Measurements from ENCODE around the gene CDC42BPA.
A peak's percentile ranks its signal among the peaks of the same experiment; 100 is the strongest.

CDC42BPA gene

DNA sequence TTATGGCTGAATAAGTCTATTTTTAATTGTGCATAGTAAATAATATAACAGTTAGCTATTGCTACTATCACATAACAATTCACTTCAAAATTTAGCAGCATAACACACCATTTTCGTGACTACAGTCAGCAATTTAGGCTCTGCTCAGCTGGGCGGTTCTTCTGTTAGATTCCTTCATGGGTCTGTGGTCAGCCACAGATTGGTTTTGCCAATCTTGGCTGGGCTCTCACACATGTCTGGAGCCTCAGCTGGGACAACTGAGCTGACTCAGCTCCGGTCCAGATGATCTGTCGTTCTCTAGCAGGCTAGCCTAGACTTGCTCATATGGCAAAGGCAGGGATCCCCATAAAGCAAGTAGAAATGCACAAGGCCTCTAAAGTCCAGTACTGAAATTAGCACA lies 15.1 kb upstream of the CDC42BPA start:
- H3K36me3 ChIP-seq (ENCODE audit: control insufficient read depth, insufficient read depth, low read length): no peaks in the 10 kb centered on the region
- H3K27me3 ChIP-seq (ENCODE audit: control insufficient read depth, insufficient read depth, low read length): no peaks in the 10 kb centered on the region
- no CpG with 5 or more reads among the region's 4 CpGs for WGBS (ENCODE audit: insufficient coverage, insufficient read length)
- no peak overlapping the region for H3K4me3 ChIP-seq (ENCODE audit: low read length)
- no peaks in the 10 kb centered on the region for H3K9me3 ChIP-seq (ENCODE audit: control insufficient read depth, insufficient read depth, low read length)
- no peak for DNase-seq (ENCODE audit: low read depth, low spot score)
- H3K4me1 ChIP-seq (ENCODE audit: control insufficient read depth, insufficient read depth, low read length): no peaks in the 10 kb centered on the region
- no peak overlapping the region for H3K27ac ChIP-seq (ENCODE audit: low read length)

DNA sequence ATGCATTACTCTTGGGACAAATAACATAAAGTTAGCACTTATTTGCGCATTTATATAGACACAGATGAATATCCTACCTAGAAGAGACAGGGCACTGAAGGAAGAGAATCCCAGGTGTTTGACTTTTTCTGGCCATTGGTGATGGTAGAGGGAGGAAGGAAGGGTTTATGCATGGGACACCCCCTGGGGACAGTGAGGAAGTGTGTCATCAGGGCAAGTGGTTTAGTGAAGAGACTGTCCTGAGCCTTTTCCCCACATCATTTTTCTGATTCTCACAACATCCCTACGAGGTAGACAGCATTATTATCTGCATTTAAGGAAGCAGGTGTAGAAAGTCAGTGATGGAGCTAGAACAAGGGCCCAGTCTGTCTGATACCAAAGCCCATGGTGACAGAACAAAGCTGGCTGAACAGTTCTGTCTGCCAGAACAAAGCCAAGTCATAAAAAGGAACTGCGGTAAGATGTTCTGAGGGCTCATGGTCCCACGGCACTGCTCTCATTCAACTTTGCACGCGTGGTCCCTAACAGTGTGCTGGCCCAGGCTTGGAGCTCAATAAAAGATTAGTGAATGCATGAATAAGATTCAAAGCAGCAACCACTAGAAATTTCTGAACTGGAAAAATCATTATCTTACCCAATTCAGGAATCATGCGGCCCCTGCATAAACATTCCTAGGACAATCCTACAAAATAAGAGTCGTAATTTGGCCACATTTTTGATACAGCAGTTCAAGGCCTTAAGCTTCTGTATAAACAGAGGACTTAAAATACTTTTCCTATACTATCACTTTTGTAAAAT lies 12.2 kb upstream of the CDC42BPA start:
- Histone ChIP-seq H3K4me1 (ENCODE audit: control insufficient read depth, insufficient read depth, low read length) (no peaks in the 10 kb centered on the region), H3K36me3 (ENCODE audit: control insufficient read depth, insufficient read depth, low read length) (no peaks in the 10 kb centered on the region), H3K9me3 (ENCODE audit: control insufficient read depth, insufficient read depth, low read length) (no peaks in the 10 kb centered on the region), H3K27ac (ENCODE audit: low read length) (no peak overlapping the region), H3K27me3 (ENCODE audit: control insufficient read depth, insufficient read depth, low read length) (no peaks in the 10 kb centered on the region), H3K4me3 (ENCODE audit: low read length) (no peak overlapping the region)
- DNase-seq (ENCODE audit: low read depth, low spot score): no peak
- WGBS (ENCODE audit: insufficient coverage, insufficient read length): no CpG with 5 or more reads among the region's 8 CpGs

DNA sequence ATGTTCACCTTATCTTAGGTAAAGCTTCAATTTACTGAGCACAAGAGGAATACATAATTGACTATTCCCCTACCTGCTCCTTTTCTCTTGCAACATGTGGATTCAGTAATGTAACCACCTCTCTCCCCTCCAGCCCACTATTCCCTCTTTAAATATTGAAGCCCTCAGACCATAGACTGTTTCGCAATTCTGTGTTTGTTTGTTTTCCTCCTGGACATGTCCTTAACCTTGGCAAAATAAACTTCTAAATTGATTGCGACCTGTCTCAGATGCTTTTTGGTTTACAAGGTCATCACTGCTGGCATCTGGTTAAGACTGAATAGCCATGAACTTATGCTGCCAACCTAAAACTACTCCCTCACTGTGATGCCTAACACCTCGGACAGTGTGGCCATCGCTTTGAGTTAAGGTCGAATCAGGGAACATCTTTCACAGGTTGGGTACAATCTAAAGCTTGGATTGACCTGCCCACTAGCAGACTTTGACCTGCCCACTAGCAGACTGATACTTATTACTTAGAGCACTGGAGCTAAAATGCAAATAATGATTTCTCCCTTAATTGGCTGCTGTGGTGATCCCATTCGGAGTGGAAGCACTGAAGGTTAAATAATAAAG lies 10.2 kb upstream of the CDC42BPA start:
- H3K4me3 ChIP-seq (ENCODE audit: low read length): no peak overlapping the region
- H3K27me3 ChIP-seq (ENCODE audit: control insufficient read depth, insufficient read depth, low read length): no peaks in the 10 kb centered on the region
- WGBS (ENCODE audit: insufficient coverage, insufficient read length): no CpG with 5 or more reads among the region's 6 CpGs
- H3K27ac ChIP-seq (ENCODE audit: low read length): no peak overlapping the region
- no peaks in the 10 kb centered on the region for H3K4me1 ChIP-seq (ENCODE audit: control insufficient read depth, insufficient read depth, low read length)
- H3K36me3 ChIP-seq (ENCODE audit: control insufficient read depth, insufficient read depth, low read length): no peaks in the 10 kb centered on the region
- DNase-seq (ENCODE audit: low read depth, low spot score): no peak
- H3K9me3 ChIP-seq (ENCODE audit: control insufficient read depth, insufficient read depth, low read length): no peaks in the 10 kb centered on the region

DNA sequence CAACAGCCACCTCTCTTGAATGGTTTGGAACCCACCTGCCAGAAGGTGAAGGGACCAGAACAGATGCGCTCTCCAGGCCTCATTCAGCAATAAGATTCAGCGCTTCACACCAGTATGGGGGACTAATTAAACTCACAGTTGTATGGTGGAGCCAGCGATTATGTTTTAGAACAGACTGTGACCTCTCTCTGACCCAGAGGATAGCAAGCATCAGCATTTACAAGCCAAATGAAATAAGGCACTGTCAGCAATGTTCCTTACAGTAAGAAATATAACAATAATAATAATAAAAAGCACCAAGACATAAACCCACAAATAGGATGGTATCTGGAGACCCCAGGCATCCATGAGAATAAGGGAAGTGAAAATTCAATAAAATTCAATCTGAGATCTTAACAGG lies 6.9 kb upstream of the CDC42BPA start:
- Histone ChIP-seq H3K27me3 (ENCODE audit: control insufficient read depth, insufficient read depth, low read length) (no peaks in the 10 kb centered on the region), H3K36me3 (ENCODE audit: control insufficient read depth, insufficient read depth, low read length) (no peaks in the 10 kb centered on the region), H3K9me3 (ENCODE audit: control insufficient read depth, insufficient read depth, low read length) (no peaks in the 10 kb centered on the region), H3K27ac (ENCODE audit: low read length) (no peak overlapping the region), H3K4me3 (ENCODE audit: low read length) (no peak overlapping the region), H3K4me1 (ENCODE audit: control insufficient read depth, insufficient read depth, low read length) (no peaks in the 10 kb centered on the region)
- WGBS (ENCODE audit: insufficient coverage, insufficient read length): no CpG with 5 or more reads among the region's 3 CpGs
- no peak for DNase-seq (ENCODE audit: low read depth, low spot score)

DNA sequence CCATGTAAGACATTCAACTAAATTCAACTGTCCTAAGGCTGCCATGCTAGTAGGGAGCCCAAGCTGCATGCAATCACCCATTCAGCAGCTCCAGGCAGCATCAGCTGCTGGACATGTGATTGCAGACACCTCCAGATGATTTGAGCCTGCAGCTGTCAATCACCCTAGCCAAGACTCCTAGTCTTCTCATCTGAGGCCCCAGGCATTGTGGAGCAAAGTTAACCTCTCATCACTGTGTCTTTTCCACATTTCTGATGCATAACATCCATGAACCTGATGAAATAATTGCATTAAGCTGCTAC lies 5.6 kb upstream of the CDC42BPA start:
- no peak for DNase-seq (ENCODE audit: low read depth, low spot score)

DNA sequence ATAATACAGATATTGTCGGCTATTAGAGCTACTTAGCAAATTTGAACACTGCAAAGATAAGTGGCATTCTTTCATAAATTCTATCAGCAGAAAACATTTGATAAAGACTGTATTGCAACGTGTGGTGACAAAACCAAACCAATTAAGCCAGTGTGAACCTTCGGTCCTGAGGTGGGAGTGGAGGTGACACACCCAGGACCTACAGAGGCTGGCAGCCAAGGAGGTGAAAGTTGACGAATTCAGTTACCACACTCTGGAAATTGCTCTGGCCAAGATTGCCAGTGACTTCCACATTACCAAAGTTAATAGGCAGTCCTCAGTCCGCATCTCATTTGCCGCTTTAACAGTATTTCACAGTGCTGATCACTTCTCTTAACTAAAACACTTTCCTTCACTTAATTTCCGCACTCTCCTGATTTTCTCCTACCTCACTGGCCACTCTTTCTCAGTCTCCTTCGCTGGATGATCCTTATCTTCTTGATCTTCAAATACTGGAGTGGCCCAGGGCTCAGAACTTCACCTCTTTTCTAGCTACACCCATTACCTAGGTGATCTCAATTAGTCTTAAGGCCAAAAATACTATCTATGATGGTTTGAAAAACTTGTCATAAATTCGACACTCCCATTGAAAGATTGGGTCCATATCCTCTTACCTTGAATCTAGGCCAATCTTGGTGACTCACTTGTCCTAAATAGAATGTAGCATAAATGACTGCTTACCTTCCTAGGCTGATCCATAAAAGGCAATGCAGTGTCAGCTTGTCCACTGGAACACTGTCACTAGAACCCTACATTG lies 5.1 kb upstream of the CDC42BPA start:
- no peaks in the 10 kb centered on the region for H3K27me3 ChIP-seq (ENCODE audit: control insufficient read depth, insufficient read depth, low read length)
- H3K27ac ChIP-seq (ENCODE audit: low read length): no peak overlapping the region
- 100% methylated on average over 3 of the region's 9 CpGs for WGBS (ENCODE audit: insufficient coverage, insufficient read length)
- H3K36me3 ChIP-seq (ENCODE audit: control insufficient read depth, insufficient read depth, low read length): no peaks in the 10 kb centered on the region
- H3K4me1 ChIP-seq (ENCODE audit: control insufficient read depth, insufficient read depth, low read length): no peaks in the 10 kb centered on the region
- no peak overlapping the region for H3K4me3 ChIP-seq (ENCODE audit: low read length)
- H3K9me3 ChIP-seq (ENCODE audit: control insufficient read depth, insufficient read depth, low read length): no peaks in the 10 kb centered on the region
- no peak for DNase-seq (ENCODE audit: low read depth, low spot score)

More for the DNA sequence above, 5.6 kb upstream of the CDC42BPA start:
- H3K4me3 ChIP-seq (ENCODE audit: low read length): no peak overlapping the region
- H3K36me3 ChIP-seq (ENCODE audit: control insufficient read depth, insufficient read depth, low read length): no peaks in the 10 kb centered on the region
- no peaks in the 10 kb centered on the region for H3K4me1 ChIP-seq (ENCODE audit: control insufficient read depth, insufficient read depth, low read length)
- no peaks in the 10 kb centered on the region for H3K27me3 ChIP-seq (ENCODE audit: control insufficient read depth, insufficient read depth, low read length)
- no peaks in the 10 kb centered on the region for H3K9me3 ChIP-seq (ENCODE audit: control insufficient read depth, insufficient read depth, low read length)
- no peak overlapping the region for H3K27ac ChIP-seq (ENCODE audit: low read length)

DNA sequence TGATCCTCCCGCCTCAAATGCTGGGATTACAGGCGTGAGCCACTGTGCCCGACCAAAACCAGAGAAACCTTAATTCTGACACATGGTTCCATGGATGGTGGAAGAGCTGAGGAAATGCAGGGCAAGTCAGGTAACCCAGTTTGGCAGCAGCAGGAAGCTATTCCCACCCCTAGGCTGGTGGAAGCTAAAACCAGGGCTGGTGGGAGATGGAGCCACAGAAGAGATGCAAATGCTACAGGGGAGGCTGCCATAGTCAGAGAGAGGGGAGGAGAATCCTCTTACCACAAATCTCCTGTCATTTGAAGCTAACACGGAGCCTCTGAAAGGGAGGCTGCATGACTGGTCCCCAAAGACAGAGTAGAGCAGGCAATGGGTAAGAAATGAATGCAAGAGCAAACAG lies 4.1 kb upstream of the CDC42BPA start:
- WGBS (ENCODE audit: insufficient coverage, insufficient read length): no CpG with 5 or more reads among the region's 4 CpGs
- H3K9me3 ChIP-seq (ENCODE audit: control insufficient read depth, insufficient read depth, low read length): no peaks in the 10 kb centered on the region
- no peak overlapping the region for H3K4me3 ChIP-seq (ENCODE audit: low read length)
- no peak overlapping the region for H3K27ac ChIP-seq (ENCODE audit: low read length)
- DNase-seq (ENCODE audit: low read depth, low spot score): no peak
- no peaks in the 10 kb centered on the region for H3K27me3 ChIP-seq (ENCODE audit: control insufficient read depth, insufficient read depth, low read length)
- no peaks in the 10 kb centered on the region for H3K36me3 ChIP-seq (ENCODE audit: control insufficient read depth, insufficient read depth, low read length)
- H3K4me1 ChIP-seq (ENCODE audit: control insufficient read depth, insufficient read depth, low read length): no peaks in the 10 kb centered on the region

DNA sequence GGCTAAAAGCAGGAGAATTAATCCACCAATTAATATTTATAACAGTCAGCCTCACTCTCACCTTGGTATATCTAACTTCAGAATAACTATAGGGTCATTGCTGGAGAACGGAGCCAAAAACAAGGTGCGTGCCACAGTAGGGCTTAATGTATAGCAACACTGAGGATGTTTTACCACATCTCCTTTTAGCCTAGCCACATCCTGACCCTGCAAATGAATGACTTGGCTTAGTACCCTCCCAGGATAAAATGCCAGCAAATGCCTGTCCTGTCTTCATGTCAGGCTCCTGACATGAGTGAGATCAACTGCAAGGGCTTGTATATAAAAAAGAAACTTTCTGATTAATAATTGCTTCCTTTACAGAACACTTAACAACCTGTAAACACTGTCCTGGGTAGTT lies 2.7 kb upstream of the CDC42BPA start:
- Histone ChIP-seq H3K4me3 (ENCODE audit: low read length) (no peak overlapping the region), H3K27me3 (ENCODE audit: control insufficient read depth, insufficient read depth, low read length) (no peaks in the 10 kb centered on the region), H3K27ac (ENCODE audit: low read length) (no peak overlapping the region), H3K36me3 (ENCODE audit: control insufficient read depth, insufficient read depth, low read length) (no peaks in the 10 kb centered on the region), H3K4me1 (ENCODE audit: control insufficient read depth, insufficient read depth, low read length) (no peaks in the 10 kb centered on the region), H3K9me3 (ENCODE audit: control insufficient read depth, insufficient read depth, low read length) (no peaks in the 10 kb centered on the region)
- WGBS (ENCODE audit: insufficient coverage, insufficient read length): no CpG with 5 or more reads among the region's 2 CpGs
- DNase-seq (ENCODE audit: low read depth, low spot score): no peak

DNA sequence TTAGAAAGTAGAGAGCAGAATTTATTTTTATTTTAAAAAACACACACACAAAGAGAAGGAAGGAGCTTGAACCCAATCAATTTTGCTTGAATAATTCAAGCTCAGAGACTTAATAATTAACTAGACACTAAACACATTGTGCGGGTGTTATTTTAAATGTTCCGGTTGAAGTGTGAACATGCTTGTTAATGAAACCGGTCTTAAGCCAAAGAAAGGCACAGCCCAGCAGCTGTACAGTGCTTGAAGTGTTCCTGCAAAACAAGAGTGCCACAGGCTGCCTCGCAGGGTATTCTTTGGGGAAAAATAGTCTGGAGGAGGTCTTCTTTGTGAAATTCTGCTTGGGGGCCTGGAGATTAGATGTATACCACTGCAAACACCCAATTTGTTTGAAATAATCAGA lies 2.2 kb upstream of the CDC42BPA start:
- H3K36me3 ChIP-seq (ENCODE audit: control insufficient read depth, insufficient read depth, low read length): no peaks in the 10 kb centered on the region
- DNase-seq (ENCODE audit: low read depth, low spot score): no peak
- H3K4me1 ChIP-seq (ENCODE audit: control insufficient read depth, insufficient read depth, low read length): no peaks in the 10 kb centered on the region
- H3K9me3 ChIP-seq (ENCODE audit: control insufficient read depth, insufficient read depth, low read length): no peaks in the 10 kb centered on the region
- H3K27me3 ChIP-seq (ENCODE audit: control insufficient read depth, insufficient read depth, low read length): no peaks in the 10 kb centered on the region
- no CpG with 5 or more reads among the region's 4 CpGs for WGBS (ENCODE audit: insufficient coverage, insufficient read length)
- H3K27ac ChIP-seq (ENCODE audit: low read length): no peak overlapping the region
- no peak overlapping the region for H3K4me3 ChIP-seq (ENCODE audit: low read length)

DNA sequence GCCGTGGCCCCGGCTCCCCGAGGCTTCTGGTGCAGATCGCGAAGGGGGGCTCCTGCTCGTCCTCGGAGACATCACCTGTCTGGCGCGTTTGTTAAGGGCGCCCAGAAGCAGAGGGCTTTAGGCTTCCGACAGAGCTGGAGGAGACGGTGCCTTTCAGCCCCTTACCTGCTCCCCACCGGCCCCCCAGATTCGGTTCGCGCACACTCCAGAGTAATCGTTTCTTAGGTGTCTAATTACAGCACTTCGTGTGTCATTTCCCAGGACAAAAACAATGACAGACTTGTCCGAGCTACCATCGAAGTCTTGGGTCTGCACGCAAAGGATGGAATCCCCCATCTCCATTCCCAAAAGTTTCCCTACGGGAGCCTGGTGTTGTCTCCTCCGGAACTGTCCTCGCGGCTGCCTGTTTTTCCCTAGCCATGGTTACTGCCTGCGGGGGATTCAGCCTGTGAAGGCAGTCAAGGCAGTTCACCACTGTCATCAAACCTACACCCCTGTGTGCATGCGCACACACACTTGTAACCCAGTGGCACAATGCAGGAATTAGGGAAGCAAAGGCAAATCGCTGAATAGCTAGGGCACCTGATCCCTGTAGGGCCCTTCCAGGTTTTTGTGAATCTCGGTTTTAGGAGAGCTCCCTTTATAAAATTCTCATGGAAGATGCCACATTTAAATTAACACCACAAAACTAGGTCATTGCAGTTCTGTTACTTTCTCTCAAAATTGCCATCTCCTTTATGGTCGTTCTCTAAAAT lies 738 bp upstream of the CDC42BPA start:
- H3K27ac ChIP-seq (ENCODE audit: low read length): no peak overlapping the region
- peak overlapping the region; percentile 81; the same call in 1 of the 2 replicates for H3K4me3 ChIP-seq (ENCODE audit: low read length)
- DNase-seq (ENCODE audit: low read depth, low spot score): peak; percentile 54
- WGBS (ENCODE audit: insufficient coverage, insufficient read length): 100% methylated on average over 1 of the region's 30 CpGs
- H3K27me3 ChIP-seq (ENCODE audit: control insufficient read depth, insufficient read depth, low read length): no peaks in the 10 kb centered on the region
- no peaks in the 10 kb centered on the region for H3K36me3 ChIP-seq (ENCODE audit: control insufficient read depth, insufficient read depth, low read length)
- H3K4me1 ChIP-seq (ENCODE audit: control insufficient read depth, insufficient read depth, low read length): no peaks in the 10 kb centered on the region
- no peaks in the 10 kb centered on the region for H3K9me3 ChIP-seq (ENCODE audit: control insufficient read depth, insufficient read depth, low read length)
